Stimulated activated CD4-positive, alpha-beta T cell treated with anti-CD3 and anti-CD28 coated beads, Interleukin-12 subunit alpha, Interleukin-12 subunit beta, amount 100 ng/mL, for 4 hours (primary cell): ENCODE data around the gene COPS9.

Source experiments
- DNase-seq: peaks from one replicate; pipeline ENCODE4 v3.0.0-alpha.2; 2020

The COPS9 gene

GRCh38 chr2:240136013-240136670 lies at the start of gene COPS9:
Gene COPS9 (minus strand): TSS chr2:240136305. CDS start chr2:240136284, 21 bp downstream.
- DNase-seq, result peak; percentile 88

- DNase-seq, result no peak
These were observed 48.6 kb upstream of the COPS9 start for GRCh38 chr2:240184656-240185055.

- DNase-seq, result no peak
These were observed 47.9 kb upstream of the COPS9 start for GRCh38 chr2:240183875-240184590.

GRCh38 chr2:240183006-240183874 lies 47.1 kb upstream of the COPS9 start:
- no peak for DNase-seq

- DNase-seq, result no peak
These were observed 46.4 kb upstream of the COPS9 start for GRCh38 chr2:240182476-240182875.

- DNase-seq, result no peak
These were observed 45.9 kb upstream of the COPS9 start for GRCh38 chr2:240182001-240182400.

- no peak for DNase-seq
These were observed 44.0 kb upstream of the COPS9 start for GRCh38 chr2:240179941-240180666.

- no peak for DNase-seq
These were observed 43.2 kb upstream of the COPS9 start for GRCh38 chr2:240179186-240179815.

GRCh38 chr2:240178564-240178963 lies 42.5 kb upstream of the COPS9 start:
- no peak for DNase-seq

- DNase-seq, result no peak
These were observed 38.4 kb upstream of the COPS9 start for GRCh38 chr2:240174496-240174895.

- DNase-seq, result no peak
These were observed 36.2 kb upstream of the COPS9 start for GRCh38 chr2:240172071-240172895.

GRCh38 chr2:240170883-240171282 lies 34.8 kb upstream of the COPS9 start:
- DNase-seq, result no peak

GRCh38 chr2:240170354-240170735 lies 34.2 kb upstream of the COPS9 start:
- DNase-seq, result no peak

- DNase-seq, result no peak
These were observed 33.6 kb upstream of the COPS9 start for GRCh38 chr2:240169486-240170353.

GRCh38 chr2:240168546-240169361 lies 32.6 kb upstream of the COPS9 start:
- DNase-seq, result no peak

- DNase-seq, result no peak
These were observed 31.9 kb upstream of the COPS9 start for GRCh38 chr2:240168041-240168440.

GRCh38 chr2:240167588-240167880 lies 31.4 kb upstream of the COPS9 start:
- no peak for DNase-seq

GRCh38 chr2:240166761-240167587 lies 30.9 kb upstream of the COPS9 start:
- DNase-seq, result no peak

- no peak for DNase-seq
These were observed 30.1 kb upstream of the COPS9 start for GRCh38 chr2:240166191-240166590.
